ENCODE results near the gene RAPGEF2. TPM values are rescaled to one million over a fixed set of nuclear protein-coding genes. Genes with fewer than 3 reads are reported as not detected.

Gene RAPGEF2
- total and polyA plus RNA-seq, 9 of the 15 experiments (the other 6 are each of a cell fraction or from before 2014, with no cell fraction given), result 3.1 to 32.6 (median 23.1) TPM

GRCh38 chr4:159312236-159312635 lies 209.4 kb downstream of the RAPGEF2 start:
- no peak for FAIRE-seq
- POLR2A ChIA-PET, result no interaction called here
- in situ Hi-C loops (cut with MboI), result no loop called here

More at GRCh38 chr4:159312236-159312635, 209.4 kb downstream of the RAPGEF2 start:
- intact Hi-C loops (cut with micrococcal nuclease), result no loop called here
- H3K4me1 ChIP-seq (replicated peaks in 1 of 2; ENCODE audit: control insufficient read depth in 2 of 2, insufficient read depth in 2 of 2, low read length in 2 of 2), result no peaks in the 10 kb centered on the region
- H3K9me1 ChIP-seq (ENCODE audit: control insufficient read depth, insufficient read depth, low read length), result no peaks in the 10 kb centered on the region
- no peaks in the 10 kb centered on the region for H3K9me3 ChIP-seq (replicated peaks; ENCODE audit: control insufficient read depth, insufficient read depth, low read depth, low read length)
- DNase-seq (ENCODE audit: extremely low read depth in 1 of 4, low spot score in 3 of 4), result no peak
- no peak overlapping the region for H3K4me3 ChIP-seq
- peaks cover 8% of the 10 kb centered on the region; the same call in 2 of the 3 replicates for H3K36me3 ChIP-seq (ENCODE audit: control insufficient read depth, insufficient read depth, low read length)
- H3K27ac ChIP-seq (ENCODE audit: extremely low read depth, low read depth, low read length), result no peak overlapping the region
- no peaks in the 10 kb centered on the region for H3K27me3 ChIP-seq (ENCODE audit: control insufficient read depth in 2 of 2, insufficient read depth in 2 of 2, low read length in 2 of 2)
- no peaks in the 10 kb centered on the region for H4K20me1 ChIP-seq (replicated peaks; ENCODE audit: control insufficient read depth, insufficient read depth, low read length)
- no peaks in the 10 kb centered on the region for H3K79me2 ChIP-seq (ENCODE audit: control insufficient read depth, insufficient read depth, low read length)
- TF ChIP-seq POLR2H (tag; IDR thresholded peaks at IDR 0.05; ENCODE audit: low read depth) (no peak), XRCC4 (IDR thresholded peaks at IDR 0.05; ENCODE audit: extremely low read depth, insufficient read depth, insufficient read length) (no peak), PTBP1 (IDR thresholded peaks at IDR 0.05; ENCODE audit: low read depth, low read length) (no peak), KAT7 (CRISPR knock-in tag; IDR thresholded peaks at IDR 0.05; ENCODE audit: borderline replicate concordance) (no peak), ATF2 (CRISPR knock-in tag; IDR thresholded peaks at IDR 0.05) (no peak), ZNF311 (CRISPR knock-in tag; IDR thresholded peaks at IDR 0.05) (no peak), CGGBP1 (CRISPR knock-in tag; IDR thresholded peaks at IDR 0.05) (no peak), GTF2A2 (tag; IDR thresholded peaks at IDR 0.05) (no peak), ATF7 (IDR thresholded peaks at IDR 0.05) (no peak), HSF4 (CRISPR knock-in tag; IDR thresholded peaks at IDR 0.05; ENCODE audit: borderline replicate concordance) (no peak), TARDBP (IDR thresholded peaks at IDR 0.05) (no peak), HDAC2 (IDR thresholded peaks at IDR 0.05) (no peak), HDAC6 (IDR thresholded peaks at IDR 0.05; ENCODE audit: low read depth, low read length) (no peak), CHD4 (IDR thresholded peaks at IDR 0.05; ENCODE audit: insufficient read depth, insufficient replicate concordance, low read depth, low read length, poor library complexity, severe bottlenecking) (no peak), SRSF1 (IDR thresholded peaks at IDR 0.05; ENCODE audit: low read depth, low read length) (no peak), ZEB2 (IDR thresholded peaks at IDR 0.05) (no peak), NCOA6 (IDR thresholded peaks at IDR 0.05) (no peak)
- H3K9ac ChIP-seq (ENCODE audit: insufficient read depth in 1 of 2, low read depth in 2 of 2, low read length in 2 of 2), result no peak overlapping the region
- BruUV-seq (replicated peaks), result no TSS peak
- no peak overlapping the region for H3K4me2 ChIP-seq (ENCODE audit: insufficient read depth, low read length)
- H2AFZ ChIP-seq (ENCODE audit: low read depth, low read length), result no peak overlapping the region
- no peak for ATAC-seq
- CTCF ChIA-PET (ENCODE audit: low intra/inter-chr PET ratio), result no interaction called here
